H1 (cell line): ENCODE data around the gene SCUBE2. TPM values are rescaled to one million over a fixed set of nuclear protein-coding genes. Genes with fewer than 3 reads are reported as not detected.
A peak's percentile ranks its signal among the peaks of the same experiment; 100 is the strongest.

Source experiments
- CTCF ChIA-PET: fragments of 300-600 bp; sonication (Branson Sonifier 250); formaldehyde crosslinking; loops from one replicate; lab custom pipeline; 2021; ENCODE audit not compliant: partially characterized antibody; lab: Charles Lee
- POLR2A ChIA-PET: fragments of 300-600 bp; sonication (Branson Sonifier 250); formaldehyde crosslinking; loops from one replicate; lab custom pipeline; 2021; ENCODE audit warnings: inconsistent platforms; ENCODE audit not compliant: partially characterized antibody; lab: Charles Lee
- DNase-seq, 2 experiments: peaks; one replicate each; pipeline versions ENCODE4 v3.0.0 to v3.0.0-alpha.2; 2010 to 2022; ENCODE audit warnings: low spot score in 2 of 2, low read depth in 1 of 2, mixed read lengths in 1 of 2
- FAIRE-seq: peaks from 2 replicates; lab custom pipeline; 2011; peaks lifted over from hg19 to GRCh38; lab: Jason Lieb, UNC
- H2AFZ ChIP-seq: 2 replicates; pipeline ENCODE4 v1.8.1; 2012; ENCODE audit warnings: low read length, inconsistent platforms
- H2AK5ac ChIP-seq: 2 replicates; pipeline ENCODE4 v1.6.1; 2013; ENCODE audit warnings: low read depth, low read length
- H2BK120ac ChIP-seq: replicated peaks from 2 replicates; pipeline ENCODE3; 2013; ENCODE audit warnings: low read depth, low read length, inconsistent platforms
- H2BK12ac ChIP-seq: 2 replicates; pipeline ENCODE4 v1.6.1; 2013; ENCODE audit warnings: low read depth, low read length
- H2BK15ac ChIP-seq: 2 replicates; pipeline ENCODE4 v1.6.1; 2013; ENCODE audit warnings: low read length
- H2BK20ac ChIP-seq: 2 replicates; pipeline ENCODE4 v1.6.1; 2013; ENCODE audit warnings: low read length
- H2BK5ac ChIP-seq: 2 replicates; pipeline ENCODE4 v1.6.1; 2013; ENCODE audit warnings: low read depth, low read length
- H3K14ac ChIP-seq: 2 replicates; pipeline ENCODE4 v1.6.1; 2013; ENCODE audit warnings: inconsistent platforms; ENCODE audit not compliant: insufficient read length
- H3K18ac ChIP-seq: 2 replicates; pipeline ENCODE4 v1.6.1; 2013; ENCODE audit warnings: low read length; ENCODE audit errors: extremely low read depth
- H3K23ac ChIP-seq: 2 replicates; pipeline ENCODE4 v1.6.1; 2013; ENCODE audit warnings: inconsistent platforms; ENCODE audit not compliant: insufficient read length
- H3K23me2 ChIP-seq: 2 replicates; pipeline ENCODE4 v1.6.1; 2013; ENCODE audit warnings: low read depth, low read length
- H3K27ac ChIP-seq: 2 replicates; pipeline ENCODE4 v1.6.1; 2011; ENCODE audit warnings: low read depth, low read length, inconsistent platforms
- H3K27me3 ChIP-seq, 4 experiments: replicated peaks in 1 of 4; 1 replicate in 1 of 4; 2 replicates in 3 of 4; pipeline versions ENCODE4 v1.6.1 to v1.8.1; 2011 to 2013; ENCODE audit warnings: low read length in 3 of 4, mild to moderate bottlenecking in 3 of 4, inconsistent platforms in 2 of 4, mixed read lengths in 2 of 4, moderate library complexity in 1 of 4; ENCODE audit not compliant: control insufficient read depth in 3 of 4, insufficient read depth in 3 of 4; ENCODE audit errors: extremely low read depth in 1 of 4
- H3K36me3 ChIP-seq, 4 experiments: 2 replicates each; pipeline versions ENCODE4 v1.6.1 to v1.8.1; 2011 to 2013; ENCODE audit warnings: mild to moderate bottlenecking in 4 of 4, low read length in 3 of 4, moderate library complexity in 2 of 4, control low read depth in 1 of 4, inconsistent platforms in 1 of 4; ENCODE audit not compliant: insufficient read depth in 4 of 4, control insufficient read depth in 2 of 4
- H3K4ac ChIP-seq: replicated peaks from 2 replicates; pipeline ENCODE3; 2013; ENCODE audit warnings: low read length, low read depth, mixed read lengths, inconsistent platforms; ENCODE audit not compliant: insufficient read length
- H3K4me1 ChIP-seq, 4 experiments: replicated peaks in 1 of 4; 1 replicate in 1 of 4; 2 replicates in 3 of 4; pipeline versions ENCODE4 v1.6.1 to v1.8.1; 2011 to 2013; ENCODE audit warnings: low read length in 3 of 4, inconsistent platforms in 2 of 4, mixed read lengths in 1 of 4; ENCODE audit not compliant: insufficient read depth in 4 of 4, control insufficient read depth in 3 of 4
- H3K4me2 ChIP-seq, 2 experiments: 2 replicates each; pipeline versions ENCODE4 v1.6.1 to v1.8.1; 2011 to 2013; ENCODE audit warnings: low read depth in 2 of 2, low read length in 2 of 2, control low read depth in 1 of 2, inconsistent platforms in 1 of 2, mild to moderate bottlenecking in 1 of 2; ENCODE audit not compliant: insufficient read depth in 1 of 2
- H3K4me3 ChIP-seq, 4 experiments: fragments of 200-600, 300-600 bp in 1 of 4; sonication (generic), shearing (Covaris generic), sonication (Bioruptor Twin) in 1 of 4; 2 replicates each; pipeline versions ENCODE4 v1.5.1 to v1.8.1; 2011 to 2016; ENCODE audit warnings: low read length in 4 of 4, low read depth in 3 of 4, control low read depth in 2 of 4, inconsistent platforms in 2 of 4, mild to moderate bottlenecking in 2 of 4, mixed read lengths in 1 of 4, moderate library complexity in 1 of 4; ENCODE audit not compliant: insufficient read depth in 2 of 4; ENCODE audit errors: extremely low read depth in 1 of 4
- H3K56ac ChIP-seq: replicated peaks from 2 replicates; pipeline ENCODE3; 2013; ENCODE audit warnings: low read depth, mild to moderate bottlenecking, mixed read lengths, low read length, inconsistent platforms; ENCODE audit not compliant: insufficient read length
- H3K79me1 ChIP-seq: 2 replicates; pipeline ENCODE4 v1.6.1; 2013; ENCODE audit warnings: low read depth, low read length, control low read depth
- H3K79me2 ChIP-seq, 2 experiments: 2 replicates each; pipeline versions ENCODE4 v1.6.1 to v1.8.1; 2012 to 2013; ENCODE audit warnings: low read length in 2 of 2, mild to moderate bottlenecking in 2 of 2, inconsistent platforms in 1 of 2; ENCODE audit not compliant: insufficient read depth in 2 of 2, control insufficient read depth in 1 of 2
- H3K9ac ChIP-seq, 4 experiments: replicated peaks in 1 of 4; 1 replicate in 1 of 4; 2 replicates in 3 of 4; pipeline versions ENCODE4 v1.6.1 to v1.8.1; 2011 to 2013; ENCODE audit warnings: low read depth in 3 of 4, low read length in 3 of 4, control low read depth in 2 of 4, mild to moderate bottlenecking in 2 of 4, moderate library complexity in 2 of 4, inconsistent platforms in 1 of 4; ENCODE audit errors: extremely low read depth in 1 of 4
- H3K9me3 ChIP-seq, 2 experiments: 2 replicates each; pipeline versions ENCODE4 v1.6.1 to v1.8.1; 2012 to 2013; ENCODE audit warnings: mild to moderate bottlenecking in 2 of 2, moderate library complexity in 2 of 2, control low read depth in 1 of 2, inconsistent platforms in 1 of 2, low read depth in 1 of 2, low read length in 1 of 2, mixed read lengths in 1 of 2; ENCODE audit not compliant: insufficient read depth in 2 of 2
- H4K20me1 ChIP-seq, 2 experiments: replicated peaks in 1 of 2; 2 replicates each; pipeline versions ENCODE3 to v1.8.1; 2011 to 2013; ENCODE audit warnings: inconsistent platforms in 2 of 2, low read length in 2 of 2, mild to moderate bottlenecking in 1 of 2; ENCODE audit not compliant: insufficient read depth in 2 of 2, control insufficient read depth in 1 of 2
- H4K5ac ChIP-seq: 2 replicates; pipeline ENCODE4 v1.6.1; 2013; ENCODE audit warnings: low read length, low read depth, mixed read lengths, inconsistent platforms; ENCODE audit not compliant: insufficient read length
- H4K8ac ChIP-seq: 2 replicates; pipeline ENCODE4 v1.8.0; 2013; ENCODE audit warnings: mild to moderate bottlenecking, moderate library complexity, low read length, inconsistent platforms; ENCODE audit not compliant: insufficient read depth; ENCODE audit errors: extremely low read depth
- H4K91ac ChIP-seq: replicated peaks from 2 replicates; pipeline ENCODE3; 2013; ENCODE audit warnings: low read length, mixed read lengths, inconsistent platforms; ENCODE audit not compliant: insufficient read length
- BACH1 ChIP-seq: IDR thresholded peaks from 2 replicates; pipeline ENCODE4 v1.6.1; 2012; ENCODE audit warnings: low read length, improper control_type of control experiment
- BCL11A ChIP-seq, 2 experiments: IDR thresholded peaks; one replicate each; pipeline ENCODE4 v1.6.1; 2011; ENCODE audit warnings: low read depth in 2 of 2, low read length in 2 of 2, mild to moderate bottlenecking in 2 of 2
- CHD1 ChIP-seq: IDR thresholded peaks from 2 replicates; pipeline ENCODE4 v1.6.1; 2012; ENCODE audit warnings: low read depth, low read length, improper control_type of control experiment
- EZH2 ChIP-seq: fragments of 200-600 bp; sonication (generic); IDR thresholded peaks from 2 replicates; pipeline ENCODE4 v1.7.1; 2012; ENCODE audit warnings: low read depth, mild to moderate bottlenecking, moderate library complexity, low read length, inconsistent platforms; ENCODE audit not compliant: severe bottlenecking
- KDM1A ChIP-seq: fragments of 200-600, 300-600 bp; sonication (generic); IDR thresholded peaks from 2 replicates; pipeline ENCODE4 v1.7.1; 2016; ENCODE audit warnings: mild to moderate bottlenecking, low read length, borderline replicate concordance
- KDM5A ChIP-seq: fragments of 200-600 bp; IDR thresholded peaks from 2 replicates; pipeline ENCODE4 v1.7.1; 2012; ENCODE audit warnings: mild to moderate bottlenecking, low read length, inconsistent platforms, mixed read lengths
- MAX ChIP-seq: IDR thresholded peaks from 2 replicates; pipeline ENCODE4 v1.6.1; 2012; ENCODE audit warnings: inconsistent platforms
- NRF1 ChIP-seq: IDR thresholded peaks from 2 replicates; pipeline ENCODE4 v1.6.1; 2011; ENCODE audit warnings: mild to moderate bottlenecking, low read depth, low read length, improper control_type of control experiment
- PHF8 ChIP-seq: fragments of 200-600 bp; sonication (generic); conservative IDR thresholded peaks from 2 replicates; pipeline ENCODE4 v1.7.1; 2012; ENCODE audit warnings: low read depth, mild to moderate bottlenecking, inconsistent platforms, low read length, moderate library complexity
- POLR2A ChIP-seq, 2 experiments: IDR thresholded peaks; 1 replicate in 1 of 2; 2 replicates in 1 of 2; pipeline ENCODE4 v1.6.1; 2011; ENCODE audit warnings: low read depth in 2 of 2, low read length in 2 of 2, mild to moderate bottlenecking in 2 of 2; ENCODE audit errors: control extremely low read depth in 1 of 2
- RNF2 ChIP-seq: fragments of 200-900, 300-1000 bp; sonication (generic); IDR thresholded peaks from 2 replicates; pipeline ENCODE4 v1.7.1; 2016; ENCODE audit warnings: borderline replicate concordance, low read depth, mild to moderate bottlenecking, antibody characterized with exemption, low read length; ENCODE audit not compliant: poor library complexity, severe bottlenecking; ENCODE audit errors: missing control alignments
- ZNF274 ChIP-seq: IDR thresholded peaks from 2 replicates; pipeline ENCODE4 v1.7.0; 2012; ENCODE audit warnings: low read length, borderline replicate concordance; ENCODE audit errors: extremely low read depth
- WGBS, 2 experiments: shearing (Covaris generic) in 1 of 2; methylation state at CpG; one replicate each; pipeline versions ENCODE4 v1.1.6 to v1.1.7; 2013 to 2015; ENCODE audit warnings: low lambda C conversion rate in 2 of 2, mixed read lengths in 2 of 2, inconsistent platforms in 1 of 2, low coverage in 1 of 2, missing lambda C conversion rate in 1 of 2; ENCODE audit not compliant: insufficient replicate concordance in 2 of 2, insufficient coverage in 1 of 2, insufficient read length in 1 of 2; ENCODE audit errors: extremely low coverage in 1 of 2, missing lambda C conversion rate in 1 of 2; 5-methylcytosine and 5-hydroxymethylcytosine counted together
- polyA plus RNA-seq, 7 experiments: library from polyadenylated mRNA; depleted of rRNA in 3 of 7; stranded (reverse) in 5 of 7; unstranded in 2 of 7; fragments of >200 nt in 5 of 7; fragments of 200-250 nt in 2 of 7; gene quantifications; 1 replicate in 5 of 7; 2 replicates in 1 of 7; 4 replicates in 1 of 7; pipeline versions ENCODE4 v1.2.1 to v1.2.3, GENCODE V29; 2011 to 2013; ENCODE audit warnings: missing spikeins in 2 of 7, mixed read lengths in 2 of 7
- total RNA-seq: library from RNA; stranded (reverse); fragmentation: NEBNext Ultra II Directional; extraction: Animal tissue kit (Norgen Biotek cat#: 25700); gene quantifications from 2 replicates; pipeline ENCODE4 v1.2.1, GENCODE V29; 2021

Gene SCUBE2
- total and polyA plus RNA-seq, 2 of the 8 experiments (the other 6 are each of a cell fraction or from before 2014, with no cell fraction given) = 0.29 to 1.2 TPM

- H3K79me2 ChIP-seq = no peaks in the 10 kb centered on the region; a peak in 1 of 4 replicates
- H3K79me1 ChIP-seq = no peaks in the 10 kb centered on the region
- H4K5ac ChIP-seq = no peak overlapping the region
- no peak overlapping the region for H2BK120ac ChIP-seq
- no peak overlapping the region for H3K4me3 ChIP-seq
- no peak overlapping the region for H2BK12ac ChIP-seq
- POLR2A ChIA-PET = interaction anchor here (1.0 kb wide), 1 partner anchor 12 kb away, joined by 3 read pairs; no protein-coding TSS in a partner anchor
- no peaks in the 10 kb centered on the region for H3K23me2 ChIP-seq
- H2BK15ac ChIP-seq = no peak overlapping the region
- no peak overlapping the region for H2BK20ac ChIP-seq
- H3K23ac ChIP-seq = no peak overlapping the region
- no peaks in the 10 kb centered on the region for H3K36me3 ChIP-seq
- no peak overlapping the region for H2BK5ac ChIP-seq
- CTCF ChIA-PET = interaction anchor here (1.1 to 8.1 kb wide), 3 partner anchors 9 to 12 kb away, joined by 3 to 90 read pairs (median 3); no protein-coding TSS in a partner anchor
- H4K20me1 ChIP-seq = no peaks in the 10 kb centered on the region
- no peak overlapping the region for H3K4ac ChIP-seq
- H3K27me3 ChIP-seq = no peaks in the 10 kb centered on the region; a peak in 1 of 7 replicates
- 84% methylated on average over 9 of the region's 9 CpGs; no CpG with 5 or more reads in 1 of the 2 experiments for WGBS, 2 experiments
- no peak overlapping the region for H2AFZ ChIP-seq
- no peak overlapping the region for H3K4me2 ChIP-seq
- H2AK5ac ChIP-seq = no peak overlapping the region
- no peak overlapping the region for H3K18ac ChIP-seq
- no peak overlapping the region for H3K14ac ChIP-seq
- H3K4me1 ChIP-seq = no peaks in the 10 kb centered on the region; a peak in 2 of 7 replicates
- no peaks in the 10 kb centered on the region for H3K9me3 ChIP-seq
- no peak for FAIRE-seq
- H3K9ac ChIP-seq = 0 out of 7 replicates have a peak overlapping the region, but pooled peaks of 1 of the 4 experiments have one; percentile 6
- no peak overlapping the region for H4K8ac ChIP-seq
- no peak overlapping the region for H3K27ac ChIP-seq
- no peak overlapping the region for H3K56ac ChIP-seq
- DNase-seq = no peak
- no peak overlapping the region for H4K91ac ChIP-seq
- TF ChIP-seq NRF1 (no peak), KDM5A (no peak), BACH1 (no peak), BCL11A (IDR thresholded peaks at IDR 0.05; ENCODE audit: low read depth in 2 of 2, low read length in 2 of 2) (no peak), ZNF274 (no peak), KDM1A (no peak), POLR2A (IDR thresholded peaks at IDR 0.05; ENCODE audit: control extremely low read depth in 1 of 2, low read depth in 2 of 2, low read length in 2 of 2) (no peak), PHF8 (no peak), MAX (no peak), RNF2 (no peak), CHD1 (no peak), EZH2 (no peak)
Measured at GRCh38 chr11:9025101-9025850, 66.1 kb downstream of the SCUBE2 start.
